ENCODE results near the gene DST. TPM values are rescaled to one million over a fixed set of nuclear protein-coding genes. Genes with fewer than 3 reads are reported as not detected.

DST gene
- total RNA-seq, 1 experiment from 2014 or later: 91.9 TPM

GRCh38 chr6:56456785-56457184 is 185.9 kb downstream of the DST start:
- peaks cover 7 to 29% (median 28%) of the 10 kb centered on the region in 3 experiments; a peak in 6 of 7 replicates for H3K36me3 Mint-ChIP-seq (ENCODE audit: insufficient read depth in 1 of 3, low read depth in 3 of 3)
- Histone ChIP-seq H3K4me1 (ENCODE audit: insufficient read depth, low read length) (no peaks in the 10 kb centered on the region), H3K4me2 (ENCODE audit: insufficient read depth, insufficient read length, low read length) (no peak overlapping the region), H4K5ac (ENCODE audit: insufficient read length, low read depth, low read length) (no peak overlapping the region), H3K18ac (ENCODE audit: insufficient read length, low read depth, low read length) (no peak overlapping the region), H3K9ac (ENCODE audit: extremely low read depth, insufficient read length, low read length) (no peak overlapping the region), H3K23me2 (ENCODE audit: insufficient read length, low read depth, low read length, poor library complexity, severe bottlenecking) (no peaks in the 10 kb centered on the region), H4K20me1 (ENCODE audit: control insufficient read depth, insufficient read depth, insufficient read length) (no peaks in the 10 kb centered on the region), H3T11ph (ENCODE audit: low read length) (no peak overlapping the region), H2BK20ac (ENCODE audit: low read depth, low read length, poor library complexity, severe bottlenecking) (no peak overlapping the region), H4K91ac (ENCODE audit: insufficient read length, low read depth, low read length) (no peak overlapping the region), H3K27me3 (ENCODE audit: insufficient read depth, low read length) (no peaks in the 10 kb centered on the region), H2AFZ (ENCODE audit: low read length) (no peak overlapping the region), H3K9me3 (ENCODE audit: control insufficient read depth, low read depth, low read length) (no peaks in the 10 kb centered on the region), H2BK5ac (ENCODE audit: insufficient read length, low read length) (no peak overlapping the region), H3K79me2 (ENCODE audit: insufficient read depth, low read length) (no peaks in the 10 kb centered on the region), H2BK12ac (ENCODE audit: insufficient read length, low read depth, low read length) (no peak overlapping the region), H3K56ac (ENCODE audit: insufficient read length, low read depth, low read length) (no peak overlapping the region), H3K4ac (ENCODE audit: low read depth, low read length) (no peak overlapping the region), H3K27ac (ENCODE audit: insufficient read length, low read depth, low read length) (no peak overlapping the region), H2BK120ac (ENCODE audit: low read depth, low read length, poor library complexity, severe bottlenecking) (no peak overlapping the region), H3K79me1 (ENCODE audit: insufficient read depth, low read depth, low read length, poor library complexity, severe bottlenecking) (no peaks in the 10 kb centered on the region), H2AK5ac (ENCODE audit: insufficient read length, low read length) (no peak overlapping the region), H3K23ac (ENCODE audit: insufficient read length, low read depth, low read length) (no peak overlapping the region), H3K14ac (ENCODE audit: insufficient read depth, low read length) (no peak overlapping the region), H2BK15ac (ENCODE audit: low read depth, low read length) (no peak overlapping the region), H4K8ac (replicated peaks; ENCODE audit: insufficient read length, low read depth, low read length) (no peak overlapping the region)
- H3K9me3 Mint-ChIP-seq: no peaks in the 10 kb centered on the region
- H3K4me1 Mint-ChIP-seq: no peaks in the 10 kb centered on the region
- no peak overlapping the region for H3K27ac Mint-ChIP-seq
- H3K27me3 Mint-ChIP-seq (ENCODE audit: low read depth): no peaks in the 10 kb centered on the region
- no peak for DNase-seq
- no peak overlapping the region for H3K4me3 Mint-ChIP-seq
- no peak for TF ChIP-seq CTCF (conservative IDR thresholded peaks at IDR 0.05)
- no CpG with 5 or more reads among the region's 2 CpGs for WGBS (ENCODE audit: extremely low coverage, insufficient read length, low lambda C conversion rate)
